Small intestine (tissue), 7 donors: Measurements from ENCODE around the gene TUBB. TPM values are rescaled to one million over a fixed set of nuclear protein-coding genes. Genes with fewer than 3 reads are reported as not detected.

ENCODE experiments used
- DNase-seq, 2 donors: peaks; one replicate each; pipeline versions ENCODE4 v3.0.0 to v3.0.0-alpha.2; 2013
- FAIRE-seq: peaks from 2 replicates; lab custom pipeline; 2012; peaks lifted over from hg19 to GRCh38; lab: Jason Lieb, UNC
- H3K27ac ChIP-seq, 3 donors: one replicate each; pipeline ENCODE4 v1.5.1; 2013; ENCODE audit warnings: low read length in 2 of 3, mild to moderate bottlenecking in 2 of 3, control low read depth in 1 of 3, inconsistent platforms in 1 of 3, low read depth in 1 of 3, moderate library complexity in 1 of 3
- H3K27me3 ChIP-seq, 3 donors: one replicate each; pipeline ENCODE4 v1.6.1; 2013; ENCODE audit warnings: low read length in 3 of 3, inconsistent platforms in 1 of 3; ENCODE audit not compliant: control insufficient read depth in 3 of 3, insufficient read depth in 3 of 3
- H3K36me3 ChIP-seq, 3 donors: one replicate each; pipeline ENCODE4 v1.6.1; 2013; ENCODE audit warnings: low read length in 3 of 3, inconsistent platforms in 1 of 3, low read depth in 1 of 3, mild to moderate bottlenecking in 1 of 3, moderate library complexity in 1 of 3; ENCODE audit not compliant: control insufficient read depth in 3 of 3, insufficient read depth in 2 of 3
- H3K4me1 ChIP-seq, 3 donors: one replicate each; pipeline ENCODE4 v1.6.1; 2013; ENCODE audit warnings: low read length in 2 of 3, inconsistent platforms in 1 of 3, low read depth in 1 of 3, mild to moderate bottlenecking in 1 of 3, moderate library complexity in 1 of 3; ENCODE audit not compliant: control insufficient read depth in 3 of 3, insufficient read depth in 2 of 3
- H3K4me3 ChIP-seq, 3 donors: one replicate each; pipeline ENCODE4 v1.5.1; 2013; ENCODE audit warnings: low read length in 3 of 3, control low read depth in 1 of 3, inconsistent platforms in 1 of 3, low read depth in 1 of 3, mild to moderate bottlenecking in 1 of 3, moderate library complexity in 1 of 3
- H3K9me3 ChIP-seq, 2 donors: one replicate each; pipeline ENCODE4 v1.6.1; 2013; ENCODE audit warnings: low read depth in 1 of 2, low read length in 1 of 2; ENCODE audit not compliant: control insufficient read depth in 2 of 2, insufficient read depth in 1 of 2
- WGBS, 3 donors: extraction: QIAGEN DNeasy Blood & Tissue Kit; methylation state at CpG; one replicate each; pipeline ENCODE4 v1.1.7; 2013; 5-methylcytosine and 5-hydroxymethylcytosine counted together
- polyA plus RNA-seq, 4 donors: library from polyadenylated mRNA; stranded (reverse) in 3 of 4; unstranded in 1 of 4; fragments of 200-250 nt in 3 of 4; fragments of 120-200 nt in 1 of 4; gene quantifications; one replicate each; pipeline versions ENCODE4 v1.2.1 to v1.2.3, GENCODE V29; 2013
- donor health status: healthy with polysubstance abuse.
- donor health status: control.
- donor health status: control.
- donor health status: Bipolar disorder and iron deficiency.
- donor health status: healthy.

TUBB gene
- polyA plus RNA-seq, 4 donors, result 47.0 to 371 (median 188) TPM

- Histone ChIP-seq H3K9me3 (no peaks in the 10 kb centered on the region), H3K27ac (peak overlapping the region in 2 of 3 donors; percentile 76 to 85), H3K36me3 (peaks cover 0 to 6% (median 0%) of the 10 kb centered on the region in 3 donors), H3K27me3 (peaks cover 0 to 18% (median 0%) of the 10 kb centered on the region in 3 donors), H3K4me3 (peak overlapping the region in 1 of 3 donors; percentile 73), H3K4me1 (peaks cover 0 to 25% (median 4%) of the 10 kb centered on the region in 3 donors)
- no peak for DNase-seq
- no peak for FAIRE-seq
- WGBS, 3 donors, result 43 to 77% (median 52%) methylated on average over 4 of the region's 4 CpGs
Observed at GRCh38 chr6:30689985-30690384, 30.2 kb upstream of the TUBB start.

- Histone ChIP-seq H3K4me3 (peak within 1 kb of the TSS; percentile 49 to 73 (median 52)), H3K27me3 (peaks cover 0 to 16% (median 0%) of the 10 kb centered on the region in 3 donors), H3K36me3 (peaks cover 0 to 1% (median 0%) of the 10 kb centered on the region in 3 donors), H3K9me3 (no peaks in the 10 kb centered on the region), H3K4me1 (peaks cover 0 to 25% (median 4%) of the 10 kb centered on the region in 3 donors), H3K27ac (peak within 1 kb of the TSS; percentile 35 to 85 (median 76))
- 0 to 2% (median 1%) methylated on average over 38 to 40 of the region's 40 CpGs for WGBS, 3 donors
- DNase-seq (peak; percentile 87 to 94), FAIRE-seq (no peak)
Observed at GRCh38 chr6:30690403-30691207, 29.5 kb upstream of the TUBB start, which contains the start of gene NRM. TSS of gene NRM (minus strand) at chr6:30690984. CDS start at chr6:30690974, 10 bp downstream.

- Histone ChIP-seq H3K9me3 (no peaks in the 10 kb centered on the region), H3K4me1 (peaks cover 0 to 18% (median 4%) of the 10 kb centered on the region in 3 donors)
- no peak for FAIRE-seq
Observed at GRCh38 chr6:30691208-30691847, 28.8 kb upstream of the TUBB start.

GRCh38 chr6:30696432-30696831 is 23.7 kb upstream of the TUBB start:
- DNase-seq, result no peak
- Histone ChIP-seq H3K27me3 (no peaks in the 10 kb centered on the region), H3K4me3 (no peak overlapping the region), H3K36me3 (peaks cover 0 to 3% (median 0%) of the 10 kb centered on the region in 3 donors), H3K9me3 (no peaks in the 10 kb centered on the region), H3K4me1 (peaks cover 0 to 3% (median 0%) of the 10 kb centered on the region in 3 donors), H3K27ac (no peak overlapping the region)
- 92 to 96% (median 92%) methylated on average over 5 of the region's 5 CpGs for WGBS, 3 donors
- no peak for FAIRE-seq

More at GRCh38 chr6:30691208-30691847, 28.8 kb upstream of the TUBB start:
- Histone ChIP-seq H3K36me3 (no peaks in the 10 kb centered on the region), H3K27me3 (peaks cover 0 to 10% (median 0%) of the 10 kb centered on the region in 3 donors), H3K4me3 (peak overlapping the region; percentile 49 to 73 (median 52)), H3K27ac (peak overlapping the region in 2 of 3 donors; percentile 60 to 77)
- WGBS, 3 donors, result 15 to 23% (median 15%) methylated on average over 8 of the region's 8 CpGs
- DNase-seq, result no peak

GRCh38 chr6:30700340-30700739 is 19.8 kb upstream of the TUBB start:
- Histone ChIP-seq H3K36me3 (peaks cover 0 to 36% (median 0%) of the 10 kb centered on the region in 3 donors), H3K4me1 (peaks cover 0 to 3% (median 0%) of the 10 kb centered on the region in 3 donors), H3K27me3 (no peaks in the 10 kb centered on the region), H3K4me3 (no peak overlapping the region), H3K9me3 (no peaks in the 10 kb centered on the region), H3K27ac (peak overlapping the region in 1 of 3 donors; percentile 43)
- DNase-seq, result peak; percentile 61 to 76
- 41 to 55% (median 50%) methylated on average over 4 of the region's 4 CpGs for WGBS, 3 donors
- FAIRE-seq, result no peak

GRCh38 chr6:30703011-30703410 is 17.1 kb upstream of the TUBB start:
- no peaks in the 10 kb centered on the region for H3K27me3 ChIP-seq
- FAIRE-seq (no peak), DNase-seq (no peak)
- H3K9me3 ChIP-seq, result no peaks in the 10 kb centered on the region
- no peak overlapping the region for H3K4me3 ChIP-seq
- peaks cover 0 to 49% (median 0%) of the 10 kb centered on the region in 3 donors for H3K36me3 ChIP-seq
- 96% methylated on average over 10 of the region's 10 CpGs for WGBS, 3 donors
- no peak overlapping the region for H3K27ac ChIP-seq
- peaks cover 0 to 3% (median 0%) of the 10 kb centered on the region in 3 donors for H3K4me1 ChIP-seq

- DNase-seq, result no peak
- no peaks in the 10 kb centered on the region for H3K9me3 ChIP-seq
- no peaks in the 10 kb centered on the region for H3K27me3 ChIP-seq
- no peak overlapping the region for H3K27ac ChIP-seq
- H3K4me3 ChIP-seq, result no peak overlapping the region
- H3K36me3 ChIP-seq, result peaks cover 0 to 51% (median 0%) of the 10 kb centered on the region in 3 donors
- H3K4me1 ChIP-seq, result peaks cover 0 to 3% (median 0%) of the 10 kb centered on the region in 3 donors
- no peak for FAIRE-seq
- WGBS, 3 donors, result 94 to 100% (median 99%) methylated on average over 4 of the region's 4 CpGs
Observed at GRCh38 chr6:30703821-30704220, 16.3 kb upstream of the TUBB start.

- H3K27ac ChIP-seq, result no peak overlapping the region
- H3K4me1 ChIP-seq, result no peaks in the 10 kb centered on the region
- H3K4me3 ChIP-seq, result no peak overlapping the region
- no peaks in the 10 kb centered on the region for H3K9me3 ChIP-seq
- H3K27me3 ChIP-seq, result no peaks in the 10 kb centered on the region
- no peak for DNase-seq
- 94 to 95% (median 95%) methylated on average over 4 of the region's 4 CpGs for WGBS, 3 donors
- peaks cover 0 to 53% (median 0%) of the 10 kb centered on the region in 3 donors for H3K36me3 ChIP-seq
- FAIRE-seq, result no peak
Observed at GRCh38 chr6:30705620-30706019, 14.5 kb upstream of the TUBB start.
